AG04449 (cell line): ENCODE measurements around the gene GOLGA6L7.

Experiments used
- CTCF ChIA-PET: fragments of 350-600 bp; formaldehyde crosslinking; extraction: SDS; loops from one replicate; lab custom pipeline; 2021; ENCODE audit warnings: antibody characterized with exemption; lab: Yijun Ruan, JAX
- POLR2A ChIA-PET: fragments of 400-600, 350-600 bp; formaldehyde crosslinking; extraction: SDS; loops from one replicate; lab custom pipeline; 2020; ENCODE audit warnings: antibody characterized with exemption, inconsistent platforms; lab: Yijun Ruan, JAX
- DNase-seq: peaks from one replicate; pipeline ENCODE4 v3.0.0-alpha.2; 2010; ENCODE audit warnings: low read depth, low spot score
- H3K4me3 ChIP-seq: 2 replicates; pipeline ENCODE4 v1.5.1; 2011; ENCODE audit warnings: low read depth, mild to moderate bottlenecking, control low read depth, low read length
- TF ChIP-seq, protein P1 (sequence below): IDR thresholded peaks from one replicate; pipeline ENCODE4 v1.5.1; 2011; ENCODE audit warnings: mild to moderate bottlenecking, moderate library complexity, low read length, control low read depth, inconsistent platforms; ENCODE audit not compliant: insufficient read depth; ENCODE audit errors: missing control alignments

The GOLGA6L7 gene

GRCh38 chr15:28876845-28877185, 28.4 kb upstream of the GOLGA6L7 start:
- ChIA-PET CTCF (interaction anchor here (1.6 kb wide), 1 partner anchor 227 kb away, joined by 5 read pairs; no protein-coding TSS in a partner anchor), POLR2A (no interaction called here)
- no peak for DNase-seq
- TF ChIP-seq, protein P1, sequence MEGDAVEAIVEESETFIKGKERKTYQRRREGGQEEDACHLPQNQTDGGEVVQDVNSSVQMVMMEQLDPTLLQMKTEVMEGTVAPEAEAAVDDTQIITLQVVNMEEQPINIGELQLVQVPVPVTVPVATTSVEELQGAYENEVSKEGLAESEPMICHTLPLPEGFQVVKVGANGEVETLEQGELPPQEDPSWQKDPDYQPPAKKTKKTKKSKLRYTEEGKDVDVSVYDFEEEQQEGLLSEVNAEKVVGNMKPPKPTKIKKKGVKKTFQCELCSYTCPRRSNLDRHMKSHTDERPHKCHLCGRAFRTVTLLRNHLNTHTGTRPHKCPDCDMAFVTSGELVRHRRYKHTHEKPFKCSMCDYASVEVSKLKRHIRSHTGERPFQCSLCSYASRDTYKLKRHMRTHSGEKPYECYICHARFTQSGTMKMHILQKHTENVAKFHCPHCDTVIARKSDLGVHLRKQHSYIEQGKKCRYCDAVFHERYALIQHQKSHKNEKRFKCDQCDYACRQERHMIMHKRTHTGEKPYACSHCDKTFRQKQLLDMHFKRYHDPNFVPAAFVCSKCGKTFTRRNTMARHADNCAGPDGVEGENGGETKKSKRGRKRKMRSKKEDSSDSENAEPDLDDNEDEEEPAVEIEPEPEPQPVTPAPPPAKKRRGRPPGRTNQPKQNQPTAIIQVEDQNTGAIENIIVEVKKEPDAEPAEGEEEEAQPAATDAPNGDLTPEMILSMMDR: no peak
- H3K4me3 ChIP-seq: no peak overlapping the region

DNA sequence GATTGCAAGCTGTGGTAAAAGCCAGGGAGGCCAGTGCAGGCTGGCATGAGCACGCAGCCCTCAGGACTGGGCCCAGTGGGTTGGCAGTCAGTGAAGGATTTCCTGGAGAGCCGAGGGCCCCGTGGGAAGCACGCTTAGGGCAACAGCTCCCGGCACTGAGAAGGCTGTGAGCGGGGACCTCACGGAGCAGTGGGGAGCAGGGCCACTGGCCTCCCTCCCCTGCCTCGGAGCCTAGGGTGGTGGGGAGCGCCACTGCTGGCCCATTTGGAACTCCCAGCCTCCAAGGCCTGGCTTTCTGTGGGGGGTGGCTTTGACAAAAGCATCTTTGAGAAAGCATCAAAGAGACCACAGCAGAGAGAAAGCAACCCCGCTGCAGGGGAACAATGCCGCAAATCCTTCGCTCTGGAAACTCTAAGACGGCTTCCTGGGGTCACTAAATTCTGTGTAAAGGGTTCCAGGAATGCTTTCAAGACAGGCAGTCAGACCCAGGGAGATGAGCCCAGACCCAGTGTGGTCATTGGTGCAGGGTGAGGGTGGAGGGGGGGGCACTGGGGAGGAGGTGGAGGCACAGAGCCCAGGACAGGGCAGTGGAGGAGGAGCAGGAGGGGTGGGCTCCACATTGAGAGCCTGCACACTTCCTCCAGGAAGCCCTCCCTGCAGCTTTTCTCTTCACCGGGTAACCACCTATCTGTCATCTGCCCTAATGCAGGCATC, 27.8 kb upstream of the GOLGA6L7 start:
- ChIA-PET POLR2A (no interaction called here), CTCF (interaction anchor here (1.0 to 1.6 kb wide), 2 partner anchors 12 to 227 kb away, joined by 3 to 5 read pairs; no protein-coding TSS in a partner anchor)
- TF ChIP-seq, protein P1: no peak
- no peak for DNase-seq
- H3K4me3 ChIP-seq: no peak overlapping the region

- TF ChIP-seq, protein P1: no peak
- no peak overlapping the region for H3K4me3 ChIP-seq
- POLR2A ChIA-PET: no interaction called here
- DNase-seq: no peak
- CTCF ChIA-PET: interaction anchor here (1.0 to 2.6 kb wide), 3 partner anchors 12 to 228 kb away, joined by 3 to 8 read pairs (median 5); no protein-coding TSS in a partner anchor
Observed at GRCh38 chr15:28875461-28876000, 27.1 kb upstream of the GOLGA6L7 start.

- CTCF ChIA-PET: interaction anchor here (1.0 to 2.6 kb wide), 4 partner anchors 216 to 230 kb away, joined by 3 to 9 read pairs (median 6); no protein-coding TSS in a partner anchor
- no peak for DNase-seq
- TF ChIP-seq, protein P1: peak; percentile 29
- H3K4me3 ChIP-seq: no peak overlapping the region
- POLR2A ChIA-PET: no interaction called here
Observed at GRCh38 chr15:28873585-28874190, 25.2 kb upstream of the GOLGA6L7 start.

GRCh38 chr15:28873006-28873405, 24.6 kb upstream of the GOLGA6L7 start:
- POLR2A ChIA-PET: no interaction called here
- TF ChIP-seq, protein P1: no peak
- CTCF ChIA-PET: interaction anchor here (1.0 to 2.6 kb wide), 5 partner anchors 217 to 241 kb away, joined by 3 to 9 read pairs (median 3); no protein-coding TSS in a partner anchor
- DNase-seq: no peak
- no peak overlapping the region for H3K4me3 ChIP-seq

- POLR2A ChIA-PET: interaction anchor here (0.6 kb wide), 1 partner anchor 13 kb away, joined by 3 read pairs; no protein-coding TSS in a partner anchor
- TF ChIP-seq, protein P1: no peak
- H3K4me3 ChIP-seq: no peak overlapping the region
- CTCF ChIA-PET: interaction anchor here (1.2 kb wide), 1 partner anchor 12 kb away, joined by 3 read pairs; no protein-coding TSS in a partner anchor
- DNase-seq: no peak
Observed at GRCh38 chr15:28871168-28871567, 22.7 kb upstream of the GOLGA6L7 start.
